ENCODE data around the gene PRUNE2. TPM values are rescaled to one million over a fixed set of nuclear protein-coding genes. Genes with fewer than 3 reads are reported as not detected.

The PRUNE2 gene
- total RNA-seq, 1 donor from 2014 or later, result 650 TPM

DNA sequence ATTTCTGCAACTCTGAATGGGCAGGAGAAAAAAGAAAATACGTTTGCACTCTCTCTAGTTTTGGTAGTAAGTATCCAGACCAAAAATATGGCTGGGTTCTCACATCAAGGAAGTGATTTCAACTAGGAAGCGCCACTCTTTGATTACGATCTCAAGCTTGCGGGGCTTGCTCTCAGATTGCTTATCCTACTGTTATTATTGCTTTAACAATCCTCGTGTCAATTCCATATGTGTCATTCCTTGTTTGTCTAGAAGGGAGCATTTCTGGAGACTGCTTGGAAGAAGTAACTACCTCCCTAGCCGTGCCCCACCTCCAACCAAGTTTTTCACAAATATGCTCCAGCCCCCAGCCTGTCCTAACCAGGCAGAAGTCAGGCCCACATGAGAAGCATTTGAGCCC is 3.5 kb downstream of the PRUNE2 start:
- DNase-seq (ENCODE audit: low read depth), result no peak

DNA sequence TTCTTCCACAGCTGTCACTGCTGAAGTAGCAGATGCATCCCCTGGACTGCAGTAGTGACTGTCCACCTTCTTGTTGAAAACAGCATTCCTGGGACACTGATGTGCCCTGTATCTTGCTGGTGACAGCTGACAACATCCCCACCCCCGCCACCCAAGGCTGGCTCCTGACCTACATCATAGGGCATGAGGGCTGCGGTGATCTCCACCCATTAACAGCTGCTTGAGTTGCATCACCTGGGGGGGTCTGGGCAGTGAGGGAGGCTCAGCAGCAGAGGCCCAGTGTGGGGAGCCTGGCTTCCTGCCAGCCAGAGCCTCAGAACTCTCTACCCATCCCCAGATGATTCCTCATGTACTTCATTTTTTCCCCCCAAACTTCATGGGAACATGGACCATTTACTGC is 4.1 kb downstream of the PRUNE2 start:
- DNase-seq (ENCODE audit: low read depth), result peak; percentile 95

DNA sequence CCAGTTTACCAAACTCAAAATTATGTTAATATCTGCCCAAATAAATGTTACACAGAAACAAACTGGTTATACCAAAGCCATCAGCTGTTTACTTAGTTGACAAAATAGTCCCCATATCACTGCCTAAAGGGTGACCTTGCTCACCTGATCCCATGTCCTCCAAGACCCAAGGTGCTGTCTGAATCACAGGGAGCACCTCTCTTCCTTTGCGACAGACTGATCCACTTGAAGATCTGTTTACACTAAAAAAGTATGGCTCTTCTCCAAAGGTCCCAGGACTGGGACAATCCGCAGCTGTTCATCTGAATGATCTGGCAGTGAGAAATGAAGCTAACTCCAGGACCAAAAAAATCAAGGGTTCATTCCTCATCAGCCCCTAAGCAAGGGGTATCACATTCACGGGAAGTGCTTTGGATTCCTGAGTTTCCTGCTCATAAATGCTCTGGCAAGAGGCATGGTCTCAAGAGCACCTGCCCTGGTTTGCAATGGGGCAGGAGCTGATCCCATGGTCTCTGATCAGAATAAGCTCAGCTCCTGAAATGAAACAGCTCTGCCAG is 5.0 kb downstream of the PRUNE2 start:
- DNase-seq (ENCODE audit: low read depth), result peak; percentile 94

DNA sequence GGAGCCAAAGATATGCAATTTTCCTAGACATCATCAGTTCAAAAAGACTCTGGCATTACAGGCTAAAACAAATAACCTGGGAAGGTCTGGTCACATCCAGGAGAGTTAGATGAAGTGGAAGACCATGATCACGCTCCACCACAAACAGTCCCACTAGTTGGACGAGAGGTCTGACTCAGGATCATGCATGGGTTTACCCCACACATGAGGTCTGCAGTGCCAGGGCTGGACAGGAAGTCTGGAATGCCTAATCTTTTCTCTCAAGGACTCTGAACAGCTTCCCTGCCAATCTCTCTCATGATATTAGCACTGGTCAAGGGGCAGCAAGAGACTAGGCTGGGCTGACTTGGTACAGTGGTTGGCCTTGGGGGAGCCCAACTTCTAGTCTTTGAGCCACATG is 7.1 kb downstream of the PRUNE2 start:
- DNase-seq (ENCODE audit: low read depth), result peak; percentile 83

DNA sequence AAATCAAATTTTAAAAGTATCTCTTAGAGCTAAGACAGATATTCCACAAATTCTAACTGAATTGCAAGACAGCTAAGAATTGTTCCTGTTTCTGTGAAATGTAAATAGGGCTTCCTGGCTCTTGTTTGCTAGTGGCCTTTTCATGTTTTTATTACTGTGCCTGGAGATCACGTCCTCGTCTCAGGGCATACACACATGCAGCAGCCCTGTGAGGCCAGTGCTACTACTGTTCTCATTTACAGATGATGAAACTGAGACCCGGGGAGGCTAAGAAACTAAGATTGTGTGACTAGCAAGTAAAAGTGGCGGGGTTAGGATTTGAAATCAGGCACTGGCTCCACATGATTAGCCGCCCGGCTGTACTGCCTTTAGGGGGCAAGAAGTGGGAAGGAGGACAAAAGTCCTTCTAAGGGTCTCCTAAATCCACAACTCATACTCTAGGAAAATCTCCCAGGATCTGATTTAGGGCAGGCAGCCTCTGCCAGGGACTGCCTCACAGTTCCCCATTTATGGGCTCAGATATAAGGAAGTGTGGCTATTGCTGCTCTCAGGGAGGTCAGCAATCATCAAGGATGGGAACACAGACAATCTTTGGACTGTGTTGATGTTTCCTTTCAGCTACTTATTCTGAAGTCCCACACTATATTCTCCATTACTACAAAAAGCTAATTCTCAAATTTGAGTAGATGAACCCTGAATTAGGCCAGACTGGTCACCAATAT is 7.9 kb downstream of the PRUNE2 start:
- DNase-seq (ENCODE audit: low read depth), result peak; percentile 57

DNA sequence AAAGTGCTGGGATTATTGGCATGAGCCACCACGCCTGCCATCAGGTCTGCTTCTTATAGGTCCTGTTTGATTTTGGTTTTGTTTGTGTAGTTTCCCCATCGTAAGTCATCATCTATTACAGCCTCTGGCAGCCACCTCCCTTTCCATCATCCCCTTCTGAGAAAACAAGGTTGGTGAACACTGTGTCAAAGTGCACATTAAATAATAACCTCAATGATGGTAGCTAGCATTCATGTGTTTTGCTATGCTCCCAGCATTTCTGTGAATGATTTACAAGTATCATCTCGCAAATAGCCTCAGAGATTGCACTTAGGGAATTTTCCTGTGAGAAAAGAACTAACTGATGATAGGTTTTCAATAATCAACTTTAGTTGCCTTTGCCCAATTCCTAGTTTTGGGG is 9.9 kb downstream of the PRUNE2 start:
- DNase-seq (ENCODE audit: low read depth), result no peak

DNA sequence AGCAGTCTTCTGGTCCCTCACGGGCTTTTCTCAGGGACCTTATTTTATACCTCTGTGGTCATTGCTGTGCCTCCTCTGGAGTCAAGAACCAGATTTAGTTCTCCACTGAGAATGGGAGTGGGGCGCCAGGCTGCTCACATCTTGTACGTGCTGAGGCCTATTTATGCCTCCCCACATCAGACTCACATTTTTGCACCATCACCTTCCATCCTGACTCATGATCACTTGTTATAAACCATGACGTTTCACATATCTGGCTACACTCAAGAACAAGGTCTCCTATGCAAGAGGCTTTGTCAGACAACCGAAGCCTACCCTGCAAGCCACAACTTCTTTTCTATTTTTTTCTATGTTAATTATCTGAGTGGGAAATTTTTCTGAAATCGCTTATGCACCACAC is 10.7 kb downstream of the PRUNE2 start:
- peak; percentile 93 for DNase-seq (ENCODE audit: low read depth)

DNA sequence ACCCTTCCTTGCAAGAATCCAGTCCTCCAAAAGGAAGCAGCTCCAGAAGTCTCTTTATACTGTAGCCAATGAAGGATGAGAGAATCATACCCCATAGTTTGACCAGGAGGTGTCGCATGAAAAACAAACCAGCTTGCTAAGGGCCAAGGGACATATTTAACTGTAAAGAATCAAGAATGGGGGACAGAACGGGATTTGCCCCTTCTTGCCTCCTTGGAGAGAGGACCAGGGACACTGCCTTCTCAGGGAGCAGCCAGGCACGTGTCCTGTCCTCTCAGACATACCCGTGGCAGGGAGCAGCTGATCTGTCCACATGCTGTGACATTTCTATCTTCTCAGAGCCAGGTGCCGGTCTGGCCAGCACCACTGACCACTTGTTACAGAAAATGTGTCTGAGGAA is 11.7 kb downstream of the PRUNE2 start:
- peak; percentile 92 for DNase-seq (ENCODE audit: low read depth)

DNA sequence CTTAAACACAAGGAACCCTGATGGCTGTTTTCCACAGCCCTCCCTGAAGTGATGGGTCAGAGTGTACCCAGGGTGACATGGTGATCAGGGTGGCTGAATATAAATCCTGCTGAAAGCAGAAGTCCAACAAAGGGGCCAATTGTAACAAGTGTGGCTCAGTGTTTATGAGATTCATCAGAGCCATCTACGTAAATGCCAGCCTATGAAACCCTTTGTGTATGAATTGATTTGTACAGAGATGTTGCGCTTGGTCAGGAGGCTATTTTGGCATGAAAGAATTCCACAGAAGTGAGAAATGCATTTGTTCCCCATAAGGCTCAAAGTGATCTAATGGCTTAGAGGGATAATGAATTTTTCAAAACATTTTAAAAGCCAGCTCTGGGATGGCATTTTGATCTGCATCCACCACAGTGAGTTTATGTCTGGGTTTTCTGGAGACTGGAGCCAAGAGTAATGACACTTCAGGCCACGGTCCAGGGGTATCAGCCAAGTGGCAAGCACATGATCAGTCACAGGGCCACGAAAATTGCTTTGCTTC is 12.4 kb downstream of the PRUNE2 start:
- DNase-seq (ENCODE audit: low read depth), result peak; percentile 70

DNA sequence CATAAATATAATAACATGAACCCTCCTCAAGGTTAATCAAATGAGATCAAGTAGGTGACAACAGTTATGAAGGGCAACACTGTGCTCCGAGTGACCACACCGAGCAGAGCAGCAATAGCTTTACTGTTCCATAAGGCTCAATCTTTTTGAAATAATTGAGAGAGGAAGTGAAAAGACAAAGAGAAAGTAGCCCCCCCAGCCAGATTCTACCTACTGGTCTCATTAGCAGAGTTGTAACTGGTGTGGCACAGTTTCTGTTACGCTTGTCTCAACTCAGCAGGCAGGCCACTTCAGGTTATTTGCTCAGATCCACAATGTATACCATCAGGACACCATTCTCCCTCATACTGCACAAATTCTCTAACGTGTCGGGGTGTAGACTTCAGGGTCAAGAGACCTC is 14.0 kb downstream of the PRUNE2 start:
- no peak for DNase-seq (ENCODE audit: low read depth)

DNA sequence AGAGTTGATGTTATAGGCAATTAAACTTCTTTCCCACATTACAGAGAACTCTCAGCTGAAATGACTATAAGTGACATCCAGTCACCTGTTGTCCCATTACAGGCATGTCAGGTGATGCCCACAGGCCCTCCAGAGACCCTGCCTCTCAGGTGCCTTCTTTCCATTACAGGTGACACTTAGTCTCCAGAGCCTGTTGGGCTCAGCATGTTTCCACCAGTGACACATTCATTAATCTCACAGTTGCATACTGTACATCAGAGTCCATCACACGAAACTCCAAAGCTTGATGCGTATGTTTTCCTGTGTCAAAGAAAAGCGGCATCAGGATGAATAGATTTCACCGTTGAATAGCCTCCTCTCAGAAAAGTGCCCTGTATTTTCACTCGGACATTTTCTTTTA is 14.6 kb downstream of the PRUNE2 start:
- DNase-seq (ENCODE audit: low read depth), result no peak

DNA sequence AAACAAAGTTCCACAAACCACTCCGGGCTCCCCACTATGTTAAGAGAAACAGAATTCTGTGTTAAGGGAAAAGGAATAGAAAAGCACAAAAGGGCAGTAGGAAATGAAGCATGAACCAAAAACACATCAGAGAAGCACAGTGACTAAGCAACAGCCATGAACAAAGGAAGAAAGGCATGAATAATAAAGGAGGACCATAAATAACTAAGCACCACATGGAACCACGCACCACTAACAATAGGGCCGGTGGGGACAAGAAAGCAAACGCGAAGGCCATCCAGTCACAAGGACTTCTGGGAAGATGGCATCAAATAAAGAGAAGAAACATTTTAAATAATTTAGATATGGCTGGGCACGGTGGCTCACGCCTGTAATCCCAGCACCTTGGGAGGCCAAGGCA is 18.0 kb downstream of the PRUNE2 start:
- DNase-seq (ENCODE audit: low read depth), result peak; percentile 64

DNA sequence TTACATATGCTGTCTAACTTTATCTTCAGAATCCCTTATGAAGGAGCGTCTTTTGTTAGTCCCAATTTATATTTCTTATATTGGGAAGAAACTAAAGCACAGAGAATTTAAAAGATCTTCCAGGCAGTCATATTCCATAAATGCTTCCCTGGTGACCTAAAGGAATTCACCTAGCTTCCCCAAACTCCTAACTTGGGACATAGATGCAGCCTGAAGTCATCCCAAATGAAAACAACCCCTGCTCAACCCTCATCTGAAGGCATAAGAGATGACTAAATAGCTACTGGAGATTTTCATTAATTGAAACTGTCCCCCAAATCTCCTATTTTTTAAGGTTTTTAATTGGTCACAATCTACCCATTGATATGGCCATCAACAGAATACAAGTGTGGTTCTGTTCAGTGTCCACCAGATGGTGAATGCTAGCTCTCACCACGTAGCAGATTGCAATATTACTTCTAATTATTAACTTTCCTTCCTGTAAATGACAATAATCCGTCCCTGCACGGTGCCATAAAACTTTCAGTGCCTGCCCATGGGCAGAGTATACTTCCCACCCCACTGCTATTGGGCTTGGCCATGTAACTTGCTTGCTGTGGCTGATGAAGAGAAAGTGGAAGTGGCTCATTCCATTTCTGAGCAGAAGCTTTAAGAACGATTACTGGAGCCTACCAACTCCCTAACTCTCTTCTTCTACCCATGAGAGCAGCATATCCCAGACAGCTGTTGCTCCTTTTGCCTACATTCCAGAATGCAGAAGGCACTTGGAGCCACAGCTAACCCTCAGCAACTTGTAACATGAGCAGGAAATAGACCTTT is 18.7 kb downstream of the PRUNE2 start:
- DNase-seq (ENCODE audit: low read depth), result peak; percentile 92

DNA sequence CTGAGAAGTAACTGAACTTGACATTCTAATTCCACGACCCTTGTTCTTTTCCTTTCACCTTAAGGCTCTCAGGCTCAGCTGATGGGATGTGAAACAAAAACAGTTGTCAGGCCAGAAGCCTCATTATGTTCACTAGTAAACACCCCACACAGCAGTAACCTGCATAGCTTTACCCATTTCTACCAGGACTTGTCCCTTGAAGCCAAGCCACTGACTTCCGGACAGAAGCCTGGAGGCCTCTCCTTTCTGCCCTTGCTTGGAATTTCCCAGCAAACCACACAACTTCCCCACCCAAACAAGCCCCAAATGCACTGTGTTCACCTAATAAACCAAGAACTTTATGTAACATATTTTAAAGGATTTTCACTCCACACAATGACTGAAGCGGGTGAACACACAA is 19.6 kb downstream of the PRUNE2 start:
- DNase-seq (ENCODE audit: low read depth), result peak; percentile 77

DNA sequence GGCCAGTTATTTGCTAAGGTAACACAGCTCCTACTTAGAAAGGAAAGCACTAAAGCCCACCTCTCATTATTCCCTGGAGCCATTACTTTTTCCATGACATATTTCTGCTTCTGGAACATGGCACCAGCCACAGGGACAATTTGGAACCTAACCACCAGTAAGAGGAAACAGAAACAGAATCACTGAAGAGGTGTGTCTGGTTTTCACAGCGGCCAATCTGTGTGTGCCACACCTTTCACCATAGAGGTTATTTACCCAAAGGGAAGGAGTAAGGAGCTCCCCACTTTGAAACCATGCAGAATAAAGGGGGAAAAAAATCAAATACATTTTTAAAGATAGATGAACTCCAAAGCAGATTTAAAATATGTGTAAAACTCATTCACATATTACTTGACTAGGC is 21.1 kb downstream of the PRUNE2 start:
- no peak for DNase-seq (ENCODE audit: low read depth)

DNA sequence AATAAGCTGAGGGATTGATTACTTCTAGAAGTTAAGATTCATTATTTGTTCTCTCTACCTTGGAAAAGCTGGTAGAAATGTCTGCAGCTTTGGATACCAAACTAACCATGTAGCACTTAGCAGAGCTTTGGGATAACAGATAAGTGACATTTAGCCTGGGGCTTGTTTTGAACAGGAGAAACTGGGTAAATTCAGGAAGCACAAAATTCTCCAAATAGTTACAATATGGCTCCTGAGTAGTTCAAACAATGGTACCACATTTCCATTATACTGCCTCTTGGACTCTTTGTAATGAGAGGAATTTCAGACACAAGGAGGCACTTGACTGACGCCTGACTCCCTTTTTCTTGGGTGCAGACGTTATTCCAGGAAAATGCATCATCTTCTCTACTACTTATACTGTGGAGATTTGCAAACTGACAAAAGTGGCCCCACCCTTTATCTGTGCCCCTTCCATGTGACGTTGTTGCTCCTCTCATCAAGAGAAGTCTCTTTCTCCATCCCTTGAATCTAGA is 22.5 kb downstream of the PRUNE2 start:
- DNase-seq (ENCODE audit: low read depth), result no peak

DNA sequence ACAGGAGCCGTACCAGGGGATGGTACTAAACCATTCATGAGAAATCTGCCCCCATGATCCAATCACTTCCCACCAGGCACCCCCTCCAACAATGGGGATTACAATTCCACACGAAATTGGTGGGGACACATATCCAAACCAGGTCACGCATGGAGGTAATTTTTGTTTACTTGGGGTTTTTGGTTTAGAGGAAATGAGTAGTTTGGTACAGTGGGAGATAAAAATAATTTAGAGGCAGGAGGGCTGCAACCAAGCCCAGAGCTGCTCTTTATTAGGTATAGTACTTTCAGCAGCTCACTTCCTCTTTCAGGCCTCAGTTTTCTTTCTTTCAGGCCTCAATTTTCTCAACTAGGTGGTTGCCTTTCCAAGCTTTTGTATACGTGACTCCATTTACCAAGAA is 23.2 kb downstream of the PRUNE2 start:
- DNase-seq (ENCODE audit: low read depth), result no peak

DNA sequence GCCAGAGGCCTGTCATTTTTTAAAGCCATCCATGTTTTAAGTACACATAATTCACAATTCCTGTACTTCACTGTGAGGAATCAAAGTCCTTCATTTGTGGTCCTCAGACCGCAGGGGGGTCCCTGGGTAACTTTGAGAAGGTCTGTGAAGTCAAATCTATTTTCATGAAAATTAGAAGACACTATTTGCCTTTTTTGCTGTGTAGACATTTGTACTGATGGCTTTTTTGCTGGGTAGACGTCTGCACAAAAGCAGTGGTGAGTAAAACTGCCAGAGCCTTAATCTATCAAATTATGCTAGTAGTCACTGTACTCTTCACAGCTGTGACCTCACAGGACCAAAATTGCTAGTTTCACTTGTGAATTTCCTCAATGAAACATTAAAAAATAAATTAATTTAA is 25.7 kb downstream of the PRUNE2 start:
- no peak for DNase-seq (ENCODE audit: low read depth)

DNA sequence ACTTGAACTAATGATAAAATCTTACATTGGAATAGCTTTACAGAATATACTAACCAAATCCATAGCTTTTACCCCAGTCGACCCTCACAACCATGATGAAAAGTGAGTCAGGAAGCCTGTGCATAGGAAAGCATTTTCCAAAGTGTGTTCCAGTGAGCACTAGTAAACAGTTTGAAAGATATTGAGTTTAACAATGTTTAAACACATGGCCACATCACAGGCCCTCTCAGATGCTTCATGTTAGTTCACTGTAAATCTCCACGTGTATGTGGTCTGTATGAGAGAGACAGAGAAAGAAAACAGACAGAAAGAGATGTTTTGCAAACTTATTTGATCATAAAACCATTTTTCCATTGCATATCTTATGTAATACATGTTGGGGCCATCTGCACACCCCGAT is 27.0 kb downstream of the PRUNE2 start:
- DNase-seq (ENCODE audit: low read depth), result no peak

DNA sequence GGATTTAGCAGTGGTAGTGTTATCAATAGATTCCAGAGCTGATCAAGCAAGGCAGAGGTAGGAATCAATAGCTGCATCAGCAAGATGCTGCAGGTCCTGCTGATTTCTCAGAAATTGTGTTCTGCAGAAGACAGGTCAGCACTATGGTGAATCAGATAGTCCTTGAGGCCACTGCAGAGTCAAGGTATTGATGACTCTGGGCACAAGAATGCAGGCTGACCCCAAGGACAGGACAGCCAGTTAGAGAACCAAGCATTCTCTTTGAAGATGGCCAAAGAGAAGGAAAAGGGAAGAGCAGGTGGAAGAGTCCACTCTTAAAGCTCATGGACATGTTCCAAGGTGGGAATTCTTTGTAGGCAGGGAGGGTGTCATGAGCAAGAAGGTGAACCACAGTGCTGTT is 28.0 kb downstream of the PRUNE2 start:
- no peak for DNase-seq (ENCODE audit: low read depth)

DNA sequence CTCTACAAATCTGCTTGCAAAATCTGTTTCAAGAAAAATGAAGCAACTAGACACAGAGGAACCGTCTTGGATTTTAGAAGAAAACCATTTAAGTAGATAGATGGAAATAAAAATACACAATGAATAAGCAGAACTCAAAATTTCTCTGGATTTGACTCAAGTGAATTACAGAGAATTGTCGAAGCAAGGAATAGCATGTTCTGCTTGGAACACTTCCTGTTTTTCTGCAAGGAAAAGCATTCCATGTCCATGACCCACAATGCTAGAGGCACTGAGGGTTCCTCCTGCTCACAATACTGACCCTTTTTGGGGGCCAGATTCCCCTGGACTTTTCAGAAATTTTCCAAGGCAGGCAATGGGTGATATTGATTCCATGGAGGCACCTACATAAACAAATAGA is 29.8 kb downstream of the PRUNE2 start:
- no peak for DNase-seq (ENCODE audit: low read depth)

DNA sequence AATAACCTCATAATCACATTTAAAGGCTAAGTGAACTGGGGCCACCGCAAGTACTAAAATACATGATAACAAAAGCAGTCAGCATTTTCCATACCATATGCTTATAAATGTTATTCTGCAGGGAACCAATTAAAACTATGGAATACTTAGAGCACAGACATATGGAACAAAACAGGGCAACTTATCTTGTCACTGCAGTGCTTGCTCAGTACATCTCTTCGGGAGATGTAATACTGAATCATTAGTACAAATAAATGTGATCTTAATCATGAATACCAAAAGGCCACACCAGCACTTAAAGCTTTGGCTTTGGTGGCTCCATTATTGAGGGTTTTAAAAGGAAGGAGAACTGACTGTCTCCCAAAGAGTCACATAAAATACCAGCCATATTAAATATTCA is 32.1 kb downstream of the PRUNE2 start:
- DNase-seq (ENCODE audit: low read depth), result no peak

Measured in myocyte (in vitro differentiated cells).